ENCODE measurements around the gene SH3GLB1. TPM values are rescaled to one million over a fixed set of nuclear protein-coding genes. Genes with fewer than 3 reads are reported as not detected.

SH3GLB1 gene
- total and polyA plus RNA-seq, 7 donors: 47.3 to 91.8 (median 56.7) TPM

DNA sequence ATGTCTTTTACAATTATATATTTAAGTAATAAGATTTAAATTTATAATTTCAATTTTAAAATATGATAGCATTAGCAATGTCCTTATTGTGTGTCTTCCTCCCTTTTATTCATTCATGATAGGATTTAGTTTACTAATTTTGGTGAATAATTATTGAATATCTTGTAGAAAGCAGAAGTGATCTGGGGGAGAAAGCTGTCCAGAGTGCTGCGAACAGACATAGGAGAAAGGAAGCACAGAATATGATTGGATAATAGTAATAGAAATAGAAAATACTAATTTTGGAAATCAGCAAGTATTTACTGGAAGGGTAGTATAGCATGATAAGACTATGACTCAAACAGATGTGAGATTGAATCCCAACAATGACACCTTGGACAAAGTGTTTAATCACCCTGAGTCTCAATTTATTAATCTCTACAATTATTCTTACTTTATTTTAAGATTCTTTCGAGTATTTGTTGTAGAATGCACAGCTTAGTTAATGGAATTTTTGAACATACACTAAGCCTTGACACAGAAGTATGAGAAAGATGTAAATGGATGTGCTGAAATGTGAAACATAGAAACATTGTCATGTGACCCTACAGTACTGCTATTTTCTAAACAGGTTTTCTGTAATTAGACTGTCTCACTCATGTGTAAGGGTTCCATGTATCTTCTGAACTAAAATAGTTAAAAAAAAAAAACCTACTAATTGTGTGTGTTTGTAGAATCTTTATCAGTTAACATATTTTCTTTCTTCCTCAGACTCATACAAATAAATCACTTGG is 7.9 kb downstream of the SH3GLB1 start:
- H3K27ac ChIP-seq: no peak overlapping the region
- H3K27me3 ChIP-seq: no peaks in the 10 kb centered on the region
- no peak for DNase-seq
- H3K9me3 ChIP-seq: no peaks in the 10 kb centered on the region
- H3K36me3 ChIP-seq: peaks cover 0 to 10% (median 0%) of the 10 kb centered on the region in 4 donors
- 91 to 92% methylated on average over 2 of the region's 2 CpGs for WGBS, 2 donors
- no peak overlapping the region for H3K4me3 ChIP-seq
- TF ChIP-seq, protein P1, sequence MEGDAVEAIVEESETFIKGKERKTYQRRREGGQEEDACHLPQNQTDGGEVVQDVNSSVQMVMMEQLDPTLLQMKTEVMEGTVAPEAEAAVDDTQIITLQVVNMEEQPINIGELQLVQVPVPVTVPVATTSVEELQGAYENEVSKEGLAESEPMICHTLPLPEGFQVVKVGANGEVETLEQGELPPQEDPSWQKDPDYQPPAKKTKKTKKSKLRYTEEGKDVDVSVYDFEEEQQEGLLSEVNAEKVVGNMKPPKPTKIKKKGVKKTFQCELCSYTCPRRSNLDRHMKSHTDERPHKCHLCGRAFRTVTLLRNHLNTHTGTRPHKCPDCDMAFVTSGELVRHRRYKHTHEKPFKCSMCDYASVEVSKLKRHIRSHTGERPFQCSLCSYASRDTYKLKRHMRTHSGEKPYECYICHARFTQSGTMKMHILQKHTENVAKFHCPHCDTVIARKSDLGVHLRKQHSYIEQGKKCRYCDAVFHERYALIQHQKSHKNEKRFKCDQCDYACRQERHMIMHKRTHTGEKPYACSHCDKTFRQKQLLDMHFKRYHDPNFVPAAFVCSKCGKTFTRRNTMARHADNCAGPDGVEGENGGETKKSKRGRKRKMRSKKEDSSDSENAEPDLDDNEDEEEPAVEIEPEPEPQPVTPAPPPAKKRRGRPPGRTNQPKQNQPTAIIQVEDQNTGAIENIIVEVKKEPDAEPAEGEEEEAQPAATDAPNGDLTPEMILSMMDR (IDR thresholded peaks at IDR 0.05): no peak
- no peak for TF ChIP-seq POLR2AphosphoS5 (IDR thresholded peaks at IDR 0.05)
- TF ChIP-seq EP300 (IDR thresholded peaks at IDR 0.05): no peak
- no peak for TF ChIP-seq POLR2A (IDR thresholded peaks at IDR 0.05)
- intact Hi-C loops (cut with DNase I): no loop called here
- H3K4me1 ChIP-seq: peaks cover 0 to 84% (median 55%) of the 10 kb centered on the region in 4 donors

DNA sequence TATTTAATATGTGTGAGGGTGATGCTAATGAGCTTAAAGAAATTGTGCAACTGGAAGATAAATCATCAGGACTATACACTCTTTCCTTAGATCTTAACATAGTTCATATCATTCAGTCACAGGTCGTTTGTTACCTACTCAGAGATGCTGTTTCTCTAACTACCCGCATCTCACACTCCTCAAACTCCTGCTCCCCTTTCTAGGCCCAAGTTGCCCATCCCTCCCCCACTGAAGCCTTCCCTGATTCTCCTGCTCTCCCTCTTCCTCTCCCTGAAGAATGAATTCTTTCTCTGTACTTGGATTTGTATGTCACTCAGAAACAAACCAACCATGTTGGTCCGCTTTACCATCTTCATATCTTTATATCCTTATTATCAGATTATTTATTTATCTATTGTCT is 9.1 kb downstream of the SH3GLB1 start:
- TF ChIP-seq POLR2AphosphoS5 (IDR thresholded peaks at IDR 0.05) (no peak), EP300 (IDR thresholded peaks at IDR 0.05) (no peak), POLR2A (IDR thresholded peaks at IDR 0.05) (no peak)
- TF ChIP-seq, protein P1 (IDR thresholded peaks at IDR 0.05): no peak
- no peak for DNase-seq
- 86 to 87% methylated on average over 3 of the region's 3 CpGs for WGBS, 2 donors
- Histone ChIP-seq H3K27ac (peak overlapping the region in 1 of 4 donors; percentile 50), H3K4me1 (peaks cover 0 to 77% (median 47%) of the 10 kb centered on the region in 4 donors), H3K4me3 (no peak overlapping the region), H3K36me3 (peaks cover 0 to 10% (median 0%) of the 10 kb centered on the region in 4 donors), H3K27me3 (no peaks in the 10 kb centered on the region), H3K9me3 (no peaks in the 10 kb centered on the region)
- intact Hi-C loops (cut with DNase I): no loop called here

DNA sequence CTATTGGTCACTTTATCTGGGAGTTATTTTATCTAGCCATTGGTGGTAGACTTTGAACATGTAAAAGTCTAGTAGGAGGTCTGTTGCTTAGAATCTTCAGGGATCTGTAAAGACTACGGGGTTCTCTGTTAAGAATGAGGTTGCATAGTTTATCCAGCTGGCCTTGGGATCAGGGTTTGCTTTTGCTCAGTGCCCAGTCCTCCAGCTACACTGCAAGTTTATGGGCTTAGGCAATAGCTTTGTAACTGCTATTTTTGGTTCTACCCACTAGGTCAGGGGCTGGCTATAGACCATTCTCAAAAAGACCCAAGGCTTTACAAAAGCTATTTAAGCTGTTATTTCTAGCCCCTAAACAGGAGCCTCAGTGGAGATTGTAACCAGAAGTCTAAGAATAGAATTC is 9.8 kb downstream of the SH3GLB1 start:
- peaks cover 0 to 77% (median 44%) of the 10 kb centered on the region in 4 donors for H3K4me1 ChIP-seq
- intact Hi-C loops (cut with DNase I): no loop called here
- H3K27me3 ChIP-seq: no peaks in the 10 kb centered on the region
- DNase-seq: no peak
- H3K4me3 ChIP-seq: no peak overlapping the region
- peak overlapping the region in 2 of 4 donors; percentile 49 to 50 for H3K27ac ChIP-seq
- TF ChIP-seq POLR2AphosphoS5 (IDR thresholded peaks at IDR 0.05) (no peak), POLR2A (IDR thresholded peaks at IDR 0.05) (no peak), EP300 (IDR thresholded peaks at IDR 0.05) (no peak)
- TF ChIP-seq, protein P1 (IDR thresholded peaks at IDR 0.05): no peak
- no peaks in the 10 kb centered on the region for H3K9me3 ChIP-seq
- 23 to 62% methylated on average over 1 of the region's 1 CpG for WGBS, 2 donors
- peaks cover 0 to 10% (median 0%) of the 10 kb centered on the region in 4 donors for H3K36me3 ChIP-seq

DNA sequence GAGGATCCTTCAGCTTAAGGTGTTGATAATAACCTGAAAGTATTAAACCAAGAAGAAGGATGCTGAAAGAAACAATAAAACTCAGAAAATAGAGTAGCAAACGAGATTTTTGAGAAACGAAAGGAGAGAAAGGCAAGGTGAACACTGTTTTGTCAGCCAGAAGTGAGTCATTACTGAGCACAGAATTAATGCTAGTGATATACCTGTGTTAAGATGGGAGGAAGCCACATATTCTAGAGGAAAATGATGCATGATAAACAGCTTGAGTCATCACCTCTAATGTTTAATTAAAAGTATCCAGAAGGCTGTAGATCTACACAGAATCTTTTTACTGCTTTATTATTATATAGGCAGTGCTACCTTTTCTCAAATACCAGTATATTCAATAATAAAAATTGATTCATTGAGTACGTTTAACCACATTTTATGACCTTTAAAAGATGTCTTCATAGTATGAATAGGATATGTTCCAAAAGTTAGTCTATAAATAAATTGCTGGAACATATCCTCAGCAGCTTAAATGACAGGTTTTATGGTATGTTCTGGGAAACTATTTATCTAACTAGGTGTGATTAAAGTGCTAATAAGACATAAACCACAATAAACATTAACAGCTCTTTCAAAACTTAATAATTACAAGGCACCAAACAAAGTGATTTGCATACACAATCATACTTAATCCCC is 10.3 kb downstream of the SH3GLB1 start:
- Histone ChIP-seq H3K4me1 (peaks cover 0 to 75% (median 44%) of the 10 kb centered on the region in 4 donors), H3K4me3 (no peak overlapping the region), H3K36me3 (peaks cover 0 to 15% (median 0%) of the 10 kb centered on the region in 4 donors), H3K9me3 (no peaks in the 10 kb centered on the region), H3K27me3 (no peaks in the 10 kb centered on the region), H3K27ac (peak overlapping the region in 2 of 4 donors; percentile 49 to 50)
- no peak for DNase-seq
- 41 to 65% methylated on average over 3 of the region's 3 CpGs for WGBS, 2 donors
- intact Hi-C loops (cut with DNase I): no loop called here
- TF ChIP-seq EP300 (IDR thresholded peaks at IDR 0.05) (no peak), POLR2A (IDR thresholded peaks at IDR 0.05) (no peak), POLR2AphosphoS5 (IDR thresholded peaks at IDR 0.05) (no peak)
- TF ChIP-seq, protein P1 (IDR thresholded peaks at IDR 0.05): no peak
